ENCODE results near the gene GRIK4. TPM values are rescaled to one million over a fixed set of nuclear protein-coding genes. Genes with fewer than 3 reads are reported as not detected.

The GRIK4 gene
- total and polyA plus RNA-seq, 2 of the 4 experiments (the other 2 are of a cell fraction), result 0.18 to 0.38 TPM

DNA sequence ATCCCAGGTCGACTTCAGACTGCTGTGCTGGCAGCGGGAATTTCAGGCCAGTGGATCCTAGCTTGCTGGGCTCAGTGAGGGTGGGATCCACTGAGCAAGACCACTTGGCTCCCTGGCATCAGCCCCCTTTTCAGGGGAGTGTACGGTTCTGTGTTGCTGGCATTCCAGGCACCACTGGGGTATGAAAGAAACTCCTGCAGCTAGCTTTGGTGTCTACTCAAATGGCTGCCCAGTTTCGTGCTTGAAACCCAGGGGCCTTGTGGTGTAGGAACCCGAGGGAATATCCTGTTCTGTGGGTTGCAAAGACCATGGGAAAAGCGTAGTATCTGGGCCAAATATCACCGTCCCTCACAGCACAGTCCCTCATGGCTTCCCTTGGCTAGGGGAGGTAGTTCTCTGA is 254.8 kb downstream of the GRIK4 start:
- no peak overlapping the region for H3K56ac ChIP-seq (ENCODE audit: extremely low read depth, insufficient read depth, low read length)
- ChIA-PET POLR2A (ENCODE audit: unreplicated experiment) (no interaction called here), CTCF (no interaction called here)
- no peak overlapping the region for H3K4me2 ChIP-seq (ENCODE audit: low read depth, low read length)
- H4K5ac ChIP-seq (ENCODE audit: low read depth, low read length), result no peak overlapping the region
- dilution Hi-C loops (cut with HindIII; ENCODE audit: low sequenced_read_pairs, unreplicated experiment) (no loop called here), intact Hi-C loops (cut with micrococcal nuclease) (no loop called here), in situ Hi-C loops (cut with MboI; ENCODE audit: low sequenced_read_pairs) (no loop called here)
- no peaks in the 10 kb centered on the region for H3K9me3 ChIP-seq (ENCODE audit: control insufficient read depth, insufficient read depth, low read length)
- H2AK9ac ChIP-seq (replicated peaks; ENCODE audit: low read depth, low read length, poor library complexity), result no peak overlapping the region
- no peak overlapping the region for H2BK120ac ChIP-seq (ENCODE audit: low read depth, low read length)
- H2AFZ ChIP-seq (replicated peaks; ENCODE audit: low read length, poor library complexity), result no peak overlapping the region
- H3K36me3 ChIP-seq (ENCODE audit: control insufficient read depth, insufficient read depth, low read length), result no peaks in the 10 kb centered on the region
- H2AK5ac ChIP-seq (ENCODE audit: low read depth, low read length), result no peak overlapping the region
- no peaks in the 10 kb centered on the region for H3K27me3 ChIP-seq (ENCODE audit: control insufficient read depth, insufficient read depth, low read length)
- no peak overlapping the region for H3K4me3 ChIP-seq (ENCODE audit: insufficient read depth, low read depth, low read length)
- H4K91ac ChIP-seq (ENCODE audit: insufficient read depth, low read depth, low read length), result no peak overlapping the region
- no peaks in the 10 kb centered on the region for H3K9me1 ChIP-seq (ENCODE audit: insufficient read depth, low read length)
- no peaks in the 10 kb centered on the region for H3K79me1 ChIP-seq (ENCODE audit: low read depth in 1 of 2, low read length in 2 of 2)
- no peak overlapping the region for H2BK15ac ChIP-seq (ENCODE audit: low read depth, low read length)
- TF ChIP-seq CEBPB (IDR thresholded peaks at IDR 0.05; ENCODE audit: low read depth, low read length) (no peak), SMC3 (IDR thresholded peaks at IDR 0.05; ENCODE audit: low read depth, low read length) (no peak), USF2 (IDR thresholded peaks at IDR 0.05; ENCODE audit: low read depth, low read length) (no peak), RAD21 (IDR thresholded peaks at IDR 0.05; ENCODE audit: low read length) (no peak), MAFK (IDR thresholded peaks at IDR 0.05; ENCODE audit: low read depth, low read length) (no peak), POLR2A (IDR thresholded peaks at IDR 0.05; ENCODE audit: low read depth, low read length) (no peak), RFX5 (IDR thresholded peaks at IDR 0.05; ENCODE audit: low read depth, low read length) (no peak)
- TF ChIP-seq, protein P1, sequence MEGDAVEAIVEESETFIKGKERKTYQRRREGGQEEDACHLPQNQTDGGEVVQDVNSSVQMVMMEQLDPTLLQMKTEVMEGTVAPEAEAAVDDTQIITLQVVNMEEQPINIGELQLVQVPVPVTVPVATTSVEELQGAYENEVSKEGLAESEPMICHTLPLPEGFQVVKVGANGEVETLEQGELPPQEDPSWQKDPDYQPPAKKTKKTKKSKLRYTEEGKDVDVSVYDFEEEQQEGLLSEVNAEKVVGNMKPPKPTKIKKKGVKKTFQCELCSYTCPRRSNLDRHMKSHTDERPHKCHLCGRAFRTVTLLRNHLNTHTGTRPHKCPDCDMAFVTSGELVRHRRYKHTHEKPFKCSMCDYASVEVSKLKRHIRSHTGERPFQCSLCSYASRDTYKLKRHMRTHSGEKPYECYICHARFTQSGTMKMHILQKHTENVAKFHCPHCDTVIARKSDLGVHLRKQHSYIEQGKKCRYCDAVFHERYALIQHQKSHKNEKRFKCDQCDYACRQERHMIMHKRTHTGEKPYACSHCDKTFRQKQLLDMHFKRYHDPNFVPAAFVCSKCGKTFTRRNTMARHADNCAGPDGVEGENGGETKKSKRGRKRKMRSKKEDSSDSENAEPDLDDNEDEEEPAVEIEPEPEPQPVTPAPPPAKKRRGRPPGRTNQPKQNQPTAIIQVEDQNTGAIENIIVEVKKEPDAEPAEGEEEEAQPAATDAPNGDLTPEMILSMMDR (conservative IDR thresholded peaks at IDR 0.05; ENCODE audit: low read depth, low read length), result no peak
- no peak overlapping the region for H2BK20ac ChIP-seq (ENCODE audit: low read depth, low read length)
- H3K14ac ChIP-seq (replicated peaks; ENCODE audit: low read depth, low read length), result no peak overlapping the region
- H2BK5ac ChIP-seq (ENCODE audit: low read depth, low read length, poor library complexity, severe bottlenecking), result no peak overlapping the region
- WGBS, 2 experiments (ENCODE audit: extremely low coverage in 2 of 2, insufficient read length in 1 of 2), result 47% methylated on average over 5 of the region's 7 CpGs; no CpG with 5 or more reads in 1 of the 2 experiments
- no peaks in the 10 kb centered on the region for H4K20me1 ChIP-seq (ENCODE audit: insufficient read depth, low read length)
- DNase-seq, result no peak
- H4K8ac ChIP-seq (ENCODE audit: low read depth in 2 of 2, low read length in 2 of 2), result no peak overlapping the region
- H3K23ac ChIP-seq (ENCODE audit: low read depth, low read length), result no peak overlapping the region
- no peak overlapping the region for H3K9ac ChIP-seq (ENCODE audit: low read depth, low read length)
- BruUV-seq (replicated peaks), result no TSS peak
- no peak overlapping the region for H3K4ac ChIP-seq (ENCODE audit: low read depth, low read length)
- H3K18ac ChIP-seq (ENCODE audit: low read depth, low read length), result no peak overlapping the region
- H3K4me1 ChIP-seq (ENCODE audit: control insufficient read depth, insufficient read depth, low read length), result no peaks in the 10 kb centered on the region
- H3K27ac ChIP-seq (ENCODE audit: insufficient read depth, low read length), result no peak overlapping the region
- ATAC-seq (ENCODE audit: low read depth), result no peak
